Activated gamma-delta T cell (primary cell): Measurements from ENCODE around the gene SNX13.

Source experiments
- DNase-seq: peaks from one replicate; lab custom pipeline; 2025; lab: John Stamatoyannopoulos, UW
- total RNA-seq, 2 donors: gene quantifications; one replicate each; lab custom pipeline; 2026; lab: John Stamatoyannopoulos, UW

The SNX13 gene
- 104 to 112 reads per million in 2 donors for total RNA-seq

DNA sequence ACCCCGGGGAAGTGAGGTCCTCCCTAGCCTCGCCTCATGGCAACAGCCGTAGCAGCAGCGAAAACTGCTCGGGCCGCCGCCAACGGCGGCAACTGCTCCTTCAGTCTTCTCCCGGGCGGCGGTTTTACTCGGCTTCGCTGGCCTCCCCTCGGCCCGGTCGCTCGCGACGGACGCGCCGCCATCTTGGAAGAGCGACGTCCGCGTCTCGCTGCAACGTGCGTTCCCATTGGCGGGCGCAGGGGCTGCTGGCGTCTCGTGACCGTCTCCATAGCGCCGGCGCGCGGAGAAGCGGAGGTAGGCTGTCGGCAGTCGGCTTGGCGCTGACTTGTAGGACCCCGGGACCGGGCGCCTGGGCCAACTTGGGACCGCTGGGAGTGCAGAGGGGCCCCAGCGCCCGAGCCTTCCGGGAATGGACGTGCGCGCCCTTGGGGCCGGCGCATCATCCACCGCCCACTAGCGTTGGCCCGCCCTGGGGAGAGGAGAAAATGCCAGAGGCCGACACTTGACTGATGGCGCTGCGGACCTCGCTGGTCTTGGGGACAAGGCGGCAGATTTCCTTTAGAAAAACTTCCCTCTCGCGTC lies at the start of gene SNX13:
TSS of gene SNX13 (minus strand) at position 193 of the 582 bp plus-strand sequence. CDS start 199 bp downstream, outside the sequence.
- peak; percentile 86 for DNase-seq

GRCh38 chr7:17989546-17989945 lies 49.3 kb upstream of the SNX13 start:
- no peak for DNase-seq

- DNase-seq: no peak
Measured at GRCh38 chr7:17988858-17989257, 48.6 kb upstream of the SNX13 start.

- DNase-seq: no peak
Measured at GRCh38 chr7:17988141-17988540, 47.8 kb upstream of the SNX13 start.

GRCh38 chr7:17986851-17987250 lies 46.6 kb upstream of the SNX13 start:
- no peak for DNase-seq

DNA sequence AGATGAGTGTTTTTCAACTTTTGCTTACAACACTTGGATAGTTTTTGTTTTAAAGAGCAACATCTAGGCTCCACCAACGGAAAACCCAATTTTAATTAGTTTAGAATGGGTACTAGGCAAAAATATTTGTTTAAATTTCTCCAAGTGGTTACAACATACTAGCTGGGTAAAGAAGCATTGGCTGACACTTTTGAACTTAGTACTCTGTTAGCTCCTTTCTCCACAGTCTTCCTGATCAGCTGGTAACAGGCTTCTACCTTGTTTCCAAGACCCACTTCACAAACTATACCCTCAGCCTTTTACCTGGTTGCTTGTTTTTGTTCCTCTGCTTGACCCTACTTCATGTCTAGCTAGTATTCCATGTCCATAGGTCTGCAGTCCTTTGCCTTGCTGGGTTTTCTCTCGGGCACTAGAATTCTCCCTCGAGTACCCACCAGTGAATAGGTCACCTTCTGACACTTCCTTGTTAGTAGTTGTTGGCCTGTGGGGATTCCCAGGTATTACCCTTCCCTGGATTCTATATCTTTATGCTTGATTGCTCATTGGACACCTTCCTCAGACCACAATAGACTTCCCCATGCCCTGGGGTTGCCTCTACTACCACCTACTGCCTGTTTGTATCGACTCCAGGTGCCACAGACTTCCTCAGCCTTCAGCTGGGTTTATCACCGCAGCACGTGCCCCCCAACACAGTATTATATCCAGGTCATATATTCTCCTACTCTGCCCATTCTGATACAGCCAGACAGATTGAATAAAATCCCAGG lies 45.4 kb upstream of the SNX13 start:
- no peak for DNase-seq

GRCh38 chr7:17984288-17984687 lies 44.0 kb upstream of the SNX13 start:
- DNase-seq: no peak

GRCh38 chr7:17983221-17984062 lies 43.1 kb upstream of the SNX13 start:
- DNase-seq: no peak

DNA sequence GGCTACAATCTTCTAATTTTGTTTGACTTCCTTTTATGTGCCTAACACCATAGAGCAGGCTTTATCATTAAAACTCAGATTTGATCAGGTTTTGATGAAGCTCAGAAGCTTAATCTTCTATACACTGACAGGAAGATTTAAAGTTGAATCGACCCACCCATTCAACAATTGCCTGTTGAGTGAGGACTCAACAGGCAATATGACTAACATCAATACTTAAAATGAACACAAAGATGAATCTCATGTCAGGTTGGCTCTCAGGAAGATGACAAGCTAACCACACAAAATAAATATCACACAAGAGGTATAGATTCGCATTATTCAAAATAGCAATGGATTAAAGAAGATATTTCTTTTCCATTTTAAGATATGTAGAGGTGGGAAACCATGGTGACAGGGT lies 36.7 kb upstream of the SNX13 start:
- no peak for DNase-seq

GRCh38 chr7:17971411-17971810 lies 31.1 kb upstream of the SNX13 start:
- DNase-seq: no peak

DNA sequence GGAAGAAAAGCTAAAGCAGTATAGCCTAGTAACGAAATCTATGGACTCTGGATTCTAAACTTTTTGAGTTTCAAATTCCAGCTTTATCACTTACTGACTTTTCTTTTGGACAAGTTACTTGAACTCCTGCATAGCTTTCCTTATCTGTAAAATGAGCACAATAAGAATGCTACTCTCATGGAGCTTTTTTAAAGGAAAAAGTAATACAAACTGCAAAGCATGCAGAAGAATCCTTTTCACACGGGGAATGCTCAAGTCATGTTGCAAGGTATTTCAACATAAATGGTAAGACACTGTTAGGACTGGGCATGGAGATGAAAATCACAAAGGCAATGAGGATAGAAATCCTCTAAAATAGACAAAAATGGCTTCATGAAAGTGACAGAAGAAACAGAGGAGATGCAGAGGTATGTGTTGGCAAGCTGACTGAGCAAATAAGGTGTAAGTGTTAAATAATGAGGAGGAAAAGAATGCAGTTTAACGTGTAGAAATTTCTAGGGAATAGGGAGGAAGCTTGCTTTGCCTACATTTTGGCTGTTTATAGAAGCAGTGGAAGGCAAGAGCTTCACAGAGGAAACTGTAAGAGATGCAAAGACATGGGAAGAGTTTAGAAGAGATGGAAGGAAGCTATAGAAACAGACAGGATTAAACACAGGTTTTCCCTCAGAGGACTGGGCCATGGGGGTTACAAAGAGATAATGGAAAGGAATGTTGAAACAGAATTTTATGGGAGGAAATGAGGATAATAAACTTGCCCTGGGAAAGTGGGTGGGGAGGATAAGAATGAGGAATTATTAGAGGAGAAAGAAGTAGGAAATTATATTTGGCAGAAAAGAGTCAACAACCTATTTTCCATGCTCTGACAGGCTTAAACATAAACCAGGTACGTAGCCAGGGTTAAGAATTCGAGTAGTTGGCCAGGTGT lies 28.8 kb upstream of the SNX13 start:
- no peak for DNase-seq

DNA sequence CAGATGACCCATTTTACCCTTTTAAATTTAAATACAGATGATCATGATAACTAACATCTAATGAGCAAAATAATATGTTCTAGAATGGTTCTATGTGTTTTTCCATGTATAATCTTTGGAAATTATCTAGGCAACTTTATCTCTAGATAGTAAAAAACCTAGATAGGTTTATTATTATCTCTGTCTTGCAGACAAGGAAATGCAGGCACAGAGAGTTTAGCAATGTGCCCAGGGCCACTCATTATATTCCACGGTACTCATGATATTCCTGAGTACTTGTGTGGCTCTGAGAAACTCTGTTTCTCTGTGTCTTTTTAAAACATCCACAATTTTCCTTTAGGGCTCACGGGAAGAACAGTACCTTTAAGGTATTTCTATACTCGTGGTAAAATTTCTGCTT lies 26.4 kb upstream of the SNX13 start:
- DNase-seq: no peak

GRCh38 chr7:17965603-17966002 lies 25.3 kb upstream of the SNX13 start:
- DNase-seq: no peak

DNA sequence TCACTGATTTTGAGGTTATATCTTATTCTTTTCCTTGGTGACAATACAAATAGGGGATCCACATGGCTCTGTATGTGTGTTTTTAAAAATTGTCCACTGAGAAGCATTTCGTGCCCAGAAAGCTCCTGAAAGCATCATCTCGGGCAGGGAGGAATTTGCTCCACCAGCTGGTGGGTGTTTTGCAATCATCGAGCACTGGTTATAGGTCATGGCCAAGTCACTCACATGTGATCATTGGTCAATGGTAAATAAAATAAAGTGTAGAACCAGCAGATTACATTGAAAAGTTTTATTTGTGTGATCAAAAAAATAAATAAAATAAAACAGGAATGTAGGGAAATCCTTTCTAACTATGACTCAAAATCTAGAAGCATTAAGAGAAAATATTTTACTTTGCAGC lies 23.0 kb upstream of the SNX13 start:
- DNase-seq: no peak

- DNase-seq: no peak
Measured at GRCh38 chr7:17962652-17963051, 22.4 kb upstream of the SNX13 start.

- no peak for DNase-seq
Measured at GRCh38 chr7:17957871-17958270, 17.6 kb upstream of the SNX13 start.

DNA sequence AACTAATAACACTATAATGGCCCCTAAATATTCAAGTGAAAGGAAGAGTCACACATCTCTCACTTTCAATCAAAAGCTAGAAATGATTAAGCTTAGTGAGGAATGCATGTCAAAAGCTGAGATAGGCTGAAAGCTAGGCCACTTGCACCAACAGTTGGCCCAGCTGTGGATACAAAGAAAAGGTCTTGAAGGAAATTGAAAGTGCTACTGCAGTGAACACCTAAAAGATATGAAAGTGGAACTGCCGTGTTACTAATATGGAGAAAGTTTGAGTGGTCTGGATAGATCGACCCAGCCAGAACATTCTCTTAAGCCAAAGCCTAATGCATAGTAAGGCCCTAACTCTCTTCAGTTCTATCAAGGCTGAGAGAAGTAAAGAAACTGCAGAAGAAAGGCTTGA lies 12.1 kb upstream of the SNX13 start:
- no peak for DNase-seq

DNA sequence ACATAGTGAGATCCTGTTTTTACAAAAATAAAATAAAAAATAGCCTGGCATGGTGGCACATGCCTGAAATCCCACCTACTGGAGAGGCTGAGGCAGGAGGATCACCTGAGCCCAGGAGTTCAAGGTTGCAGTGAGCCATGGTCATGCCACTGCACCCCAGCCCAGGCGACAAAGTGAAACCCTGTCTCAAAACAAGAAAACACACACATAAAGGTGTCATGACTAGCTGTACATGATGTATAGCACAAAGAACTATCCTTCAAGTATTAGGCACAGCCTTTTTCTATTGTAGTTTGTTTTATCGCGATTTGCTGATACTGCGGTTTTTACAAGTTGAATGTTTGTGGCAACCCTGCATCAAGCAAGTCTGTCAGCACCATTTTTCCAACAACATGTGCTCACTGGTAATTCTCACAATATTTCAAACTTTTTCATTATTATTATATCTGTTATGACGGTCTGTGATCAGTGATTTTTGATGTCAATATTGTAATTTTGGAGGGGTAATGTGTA lies 11.5 kb upstream of the SNX13 start:
- DNase-seq: no peak

DNA sequence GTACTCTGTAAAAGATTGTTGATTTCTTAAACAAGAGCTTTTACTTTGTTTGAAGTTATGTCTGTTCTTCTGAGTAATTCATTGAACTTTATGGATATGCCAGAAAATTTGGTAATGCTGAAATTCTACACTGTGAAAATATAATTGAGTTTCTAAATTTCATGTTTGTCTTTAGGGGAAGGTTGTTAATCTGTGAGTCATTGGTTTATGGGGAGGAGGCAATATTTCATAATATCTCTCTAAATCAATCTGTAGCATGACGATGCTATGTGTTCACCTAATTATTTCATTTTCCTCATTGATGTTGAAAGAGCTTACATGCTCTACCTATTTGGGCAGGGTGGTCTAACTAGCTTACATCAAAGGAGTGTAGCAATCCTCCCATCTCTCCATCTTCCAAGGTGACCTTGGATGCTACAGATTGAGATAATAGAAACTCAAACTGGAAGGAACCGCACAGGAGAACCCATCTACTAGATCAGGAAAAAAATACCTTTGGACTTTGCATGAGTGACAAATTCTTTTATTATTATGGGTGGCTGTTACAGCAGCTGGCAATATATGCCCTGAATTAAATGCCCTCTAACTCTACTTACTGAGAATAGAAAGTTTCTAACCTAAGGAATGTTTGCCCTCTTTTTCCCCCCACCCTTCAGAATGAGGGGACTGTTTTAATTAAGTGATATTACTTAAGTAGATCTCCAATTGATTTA lies 8.4 kb upstream of the SNX13 start:
- DNase-seq: no peak

DNA sequence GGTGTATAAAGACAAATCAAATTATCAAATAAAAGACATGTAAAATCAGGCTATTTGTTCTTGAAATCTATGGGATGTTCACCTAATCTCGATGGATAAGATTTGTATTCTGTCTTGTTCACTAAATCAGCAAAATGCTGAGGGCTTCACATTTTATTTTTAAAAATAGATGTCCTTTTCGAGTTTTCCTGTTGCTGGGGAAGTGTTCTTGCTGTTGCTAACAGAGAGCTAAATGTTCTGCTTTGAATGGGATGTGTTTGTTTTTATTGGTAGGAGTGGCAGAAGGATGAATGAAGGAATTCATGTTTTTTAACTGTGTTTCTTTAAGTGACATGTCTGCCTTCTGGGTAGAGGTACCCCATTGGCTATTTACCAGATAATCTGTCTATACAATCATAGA lies 7.3 kb upstream of the SNX13 start:
- no peak for DNase-seq

GRCh38 chr7:17946591-17946990 lies 6.3 kb upstream of the SNX13 start:
- no peak for DNase-seq
